HG03045 (cell line): ENCODE results near the gene PM20D2.
A peak's percentile ranks its signal among the peaks of the same experiment; 100 is the strongest.

Experiments used
- ATAC-seq: cut with Tn5 transposase; IDR thresholded peaks from one replicate; pipeline ENCODE4 v1.9.1; 2021; ENCODE audit warnings: mild to moderate bottlenecking, moderate library complexity; ENCODE audit not compliant: unreplicated experiment

PM20D2 gene

DNA sequence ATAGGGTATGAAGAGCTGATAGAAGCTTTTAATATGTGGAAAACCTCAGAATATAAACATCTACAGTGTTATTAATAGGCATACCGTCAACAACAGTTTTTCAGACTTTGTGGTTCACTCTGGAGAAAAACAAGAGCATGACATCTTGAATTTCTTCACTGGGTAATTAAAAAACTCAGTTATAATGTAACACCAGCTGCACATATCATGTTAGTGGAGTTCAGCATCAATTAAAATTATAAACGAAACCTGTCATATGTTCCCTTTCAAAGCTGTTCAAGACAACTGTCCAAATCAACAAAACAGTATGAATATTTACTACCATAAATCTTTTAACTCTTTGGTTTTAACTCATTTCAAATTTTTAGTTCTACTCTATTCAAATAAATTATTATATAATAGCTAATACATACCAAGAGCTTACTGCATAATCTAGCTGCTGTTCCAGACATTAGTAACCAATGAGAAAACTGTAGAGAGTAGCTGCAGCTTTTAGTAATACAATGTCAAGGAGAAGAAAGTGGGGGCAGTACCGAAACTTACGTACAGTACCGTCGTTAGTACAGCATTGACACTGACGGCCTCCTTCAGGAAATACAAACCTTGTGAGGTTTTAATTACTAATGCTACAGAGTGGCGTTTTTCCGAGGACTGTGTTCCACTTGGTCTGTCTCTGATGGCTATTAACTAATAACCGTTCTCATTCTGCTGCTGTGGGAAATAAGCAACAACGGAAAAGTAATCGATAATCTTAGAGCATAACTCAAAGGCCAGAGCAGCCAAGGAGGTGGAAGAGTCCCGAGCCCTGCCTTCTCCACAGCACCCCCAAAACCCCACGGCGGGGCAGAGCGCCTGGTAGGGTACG lies 532 bp upstream of the PM20D2 start:
- ATAC-seq, result peak; percentile 57

DNA sequence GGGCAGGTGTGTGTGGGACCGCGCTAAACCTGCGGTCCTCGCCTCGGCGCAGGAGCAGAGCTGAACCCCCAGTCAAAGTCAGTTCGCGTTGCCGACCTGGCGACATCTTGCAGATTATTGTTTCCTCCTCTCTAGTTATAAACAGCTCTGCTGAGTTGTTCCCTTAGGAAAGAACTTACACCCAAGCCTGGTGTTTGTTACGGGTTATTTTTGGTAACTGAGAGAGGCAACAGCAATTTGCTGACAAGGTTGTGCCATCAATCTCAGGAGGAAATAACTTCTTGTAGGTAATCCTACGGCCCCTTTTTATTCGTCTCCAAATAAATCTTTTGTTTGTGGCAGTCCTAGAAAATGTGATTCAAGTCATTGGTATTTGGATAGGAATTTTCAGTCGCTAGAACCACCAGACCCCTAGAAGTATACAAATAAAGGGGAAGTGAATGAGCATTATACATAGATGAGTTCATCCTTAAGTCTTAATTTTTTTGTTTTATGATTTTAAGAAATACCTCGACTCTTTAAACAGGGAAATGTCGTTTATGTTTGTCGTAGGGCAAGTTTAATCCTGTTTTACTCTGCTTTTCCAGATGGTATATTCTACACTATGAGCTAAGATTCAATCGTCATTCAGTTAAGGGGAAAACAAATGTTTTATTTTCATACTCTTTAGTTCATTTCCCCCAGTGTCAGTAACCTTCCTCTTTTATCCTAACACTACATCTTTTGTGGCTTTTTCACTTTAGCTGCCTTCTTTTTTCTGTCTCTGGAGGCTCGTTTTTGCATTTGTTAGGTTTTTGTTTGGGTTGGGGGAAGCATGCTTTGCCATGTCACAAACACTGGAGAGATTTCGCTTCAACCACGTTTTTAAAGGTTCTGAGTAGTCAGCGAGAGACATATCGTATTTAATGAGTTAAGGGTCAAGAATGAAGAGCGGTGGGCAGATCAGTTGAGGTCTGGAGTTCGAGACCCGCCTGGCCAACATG lies 1.2 kb downstream of the PM20D2 start:
- ATAC-seq, result no peak

DNA sequence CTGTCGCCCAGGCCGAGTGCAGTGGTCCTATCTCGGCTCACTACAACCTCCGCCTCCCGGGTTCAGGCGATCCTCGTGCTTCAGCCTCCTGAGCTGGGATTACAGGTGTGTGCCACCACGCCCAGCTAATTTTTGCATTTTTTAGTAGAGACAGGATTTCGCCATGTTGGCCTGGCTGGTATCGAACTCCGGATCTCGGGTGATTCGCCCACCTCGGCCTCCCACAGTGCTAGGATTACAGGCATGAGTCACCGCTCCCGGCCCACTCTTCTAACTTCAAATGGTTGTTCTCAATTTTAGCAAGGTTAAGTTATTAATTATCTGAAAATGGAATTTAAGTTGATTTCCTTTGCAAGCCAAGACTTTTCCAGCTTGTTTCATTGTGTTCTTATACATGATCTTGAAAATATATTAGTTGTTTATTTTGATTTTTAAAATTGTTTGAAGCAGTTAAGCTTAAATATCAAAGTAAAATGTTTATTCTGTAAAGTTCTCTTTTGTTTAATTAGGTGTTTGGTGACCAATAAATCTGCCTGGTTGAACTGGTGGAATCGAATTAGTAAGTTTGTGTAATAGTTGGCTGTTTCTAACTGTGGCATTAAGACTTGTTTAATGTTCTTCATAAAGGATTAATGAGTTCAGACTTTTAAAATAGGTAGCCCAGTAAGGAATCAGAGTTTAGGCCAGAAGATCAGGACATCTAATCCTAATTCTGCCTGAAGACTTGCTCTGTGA lies 2.3 kb downstream of the PM20D2 start:
- ATAC-seq, result no peak

DNA sequence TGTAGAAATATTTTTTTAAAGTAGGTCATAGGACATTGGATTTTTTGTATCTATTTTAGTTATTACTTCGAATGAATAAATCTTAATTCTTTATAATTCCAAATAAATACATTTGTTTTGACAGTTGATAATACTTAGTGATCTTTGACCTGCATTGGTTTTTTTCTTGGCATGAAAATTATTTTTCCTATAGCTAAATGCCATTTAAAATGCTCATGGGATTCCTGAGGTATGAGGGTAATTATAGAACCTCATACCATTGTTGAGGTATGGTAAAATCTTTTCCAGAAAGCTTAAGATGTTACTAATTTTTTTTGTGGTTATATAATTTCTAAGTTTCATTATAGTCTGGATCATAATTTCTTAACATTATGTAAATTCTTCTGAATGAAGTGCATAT lies 8.3 kb downstream of the PM20D2 start:
- ATAC-seq, result no peak

DNA sequence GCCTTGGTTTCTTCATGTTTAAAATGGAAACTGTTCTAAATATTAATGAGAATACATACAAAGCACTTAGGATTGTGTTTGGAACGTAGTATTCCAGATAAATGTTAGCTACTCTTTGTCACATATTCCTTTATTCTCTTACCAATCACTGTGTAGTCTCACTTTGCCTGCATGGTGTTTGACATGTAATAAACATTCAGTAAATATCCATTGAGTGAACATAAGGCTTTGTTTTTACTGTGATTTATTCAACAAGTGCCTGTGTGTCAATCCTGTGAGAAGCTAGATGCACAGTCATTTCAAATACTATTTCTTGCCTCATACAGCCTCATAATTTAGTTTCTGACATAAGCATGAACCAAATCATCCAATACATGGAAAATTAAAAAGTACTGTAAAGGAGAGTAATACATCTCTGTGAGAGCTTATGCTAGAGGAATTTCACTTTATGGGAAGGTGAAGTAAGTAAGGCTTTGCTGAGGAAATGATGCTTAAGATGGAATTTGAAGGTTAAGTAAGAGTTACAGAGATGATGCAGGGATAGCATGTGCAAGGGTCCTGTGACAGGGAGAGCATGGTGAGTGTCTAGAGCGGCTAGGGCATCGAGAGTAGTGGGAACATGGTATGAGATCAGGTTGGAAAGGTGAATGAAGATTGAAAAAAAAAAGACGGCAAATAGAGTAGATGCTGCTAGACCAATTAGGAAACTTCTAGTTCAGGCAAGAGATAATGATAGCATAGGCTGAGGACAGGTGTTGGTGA lies 14.7 kb downstream of the PM20D2 start:
- ATAC-seq, result no peak

DNA sequence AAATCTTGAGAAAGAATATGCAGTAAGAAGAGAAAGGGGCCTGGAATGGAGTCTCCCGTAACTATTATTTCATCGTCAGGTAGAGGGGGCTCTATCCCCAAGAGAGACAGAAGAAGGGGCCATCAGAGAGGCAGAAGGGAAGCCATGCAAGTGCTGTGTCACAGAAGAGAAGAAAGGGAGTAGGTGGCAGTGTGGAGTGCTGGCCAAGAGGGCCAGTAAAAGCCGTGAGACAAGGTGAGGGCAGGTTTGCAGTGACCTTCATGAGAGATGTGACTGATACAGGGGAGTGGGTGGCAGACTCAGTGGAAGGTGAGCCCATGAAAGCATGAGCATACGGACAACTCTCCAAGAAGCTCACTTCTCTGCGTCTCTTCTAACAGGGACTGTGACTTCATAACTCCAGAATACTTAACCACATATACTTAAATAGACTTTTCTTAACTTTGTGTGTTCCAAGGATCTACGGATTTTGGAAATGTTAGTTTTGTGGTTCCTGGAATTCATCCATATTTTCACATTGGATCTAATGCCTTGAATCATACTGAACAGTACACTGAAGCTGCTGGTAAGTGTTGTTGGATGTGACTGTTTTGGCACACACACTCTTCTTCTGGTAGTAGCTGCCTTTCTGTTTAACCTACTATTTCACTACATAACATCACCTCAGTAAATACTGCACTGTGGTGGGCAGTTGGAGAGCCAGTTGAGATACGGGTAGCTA lies 15.6 kb downstream of the PM20D2 start:
- ATAC-seq, result no peak

DNA sequence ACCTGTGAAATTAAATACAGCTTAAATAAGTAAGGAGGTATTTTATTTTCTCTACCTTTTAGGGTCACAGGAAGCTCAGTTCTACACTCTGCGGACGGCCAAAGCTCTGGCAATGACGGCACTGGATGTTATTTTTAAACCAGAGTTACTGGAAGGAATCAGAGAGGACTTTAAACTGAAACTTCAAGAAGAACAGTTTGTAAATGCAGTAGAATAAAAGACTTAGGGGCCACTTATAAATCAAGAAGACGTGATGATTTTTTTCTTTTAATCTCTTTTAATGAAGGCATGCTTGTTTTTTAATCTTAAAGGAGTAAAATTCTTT lies 16.2 kb downstream of the PM20D2 start:
- no peak for ATAC-seq

DNA sequence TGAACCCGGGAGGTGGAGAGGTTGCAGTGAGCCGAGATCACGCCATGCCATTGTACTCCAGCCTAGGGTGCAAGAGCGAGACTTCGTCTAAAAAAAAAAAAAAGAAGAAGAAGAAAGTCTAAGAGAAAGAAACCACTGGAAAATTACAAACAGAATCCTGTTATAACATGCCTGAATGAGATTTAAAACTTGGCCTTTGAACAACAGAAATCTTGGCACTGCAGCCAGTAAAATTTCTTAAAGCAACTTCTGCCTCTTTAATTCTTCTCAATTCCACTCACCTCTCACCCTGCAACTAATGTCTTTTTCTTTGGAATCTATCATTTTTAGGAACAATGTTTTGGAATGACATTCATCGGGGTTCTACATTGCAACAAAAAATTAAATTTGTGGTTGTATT lies 26.3 kb downstream of the PM20D2 start:
- ATAC-seq, result no peak

DNA sequence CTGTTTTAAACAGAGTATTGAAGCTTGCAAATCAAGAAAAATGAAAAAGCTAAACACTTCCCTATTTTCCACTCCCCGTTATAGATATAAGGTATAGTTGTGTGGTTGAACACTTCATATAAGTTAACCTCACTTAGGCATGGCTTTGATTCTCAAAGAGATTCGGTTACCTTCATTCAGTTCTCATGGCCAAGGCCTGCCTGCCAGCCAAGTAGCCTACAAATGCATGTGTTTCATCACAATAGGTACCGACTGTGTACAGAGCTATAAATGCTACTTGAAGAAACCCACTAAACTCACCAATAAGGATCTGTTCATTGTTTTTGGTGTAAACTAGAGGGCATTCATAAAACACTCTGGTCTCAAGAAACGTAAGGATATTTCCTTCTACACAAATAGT lies 27.8 kb downstream of the PM20D2 start:
- no peak for ATAC-seq

DNA sequence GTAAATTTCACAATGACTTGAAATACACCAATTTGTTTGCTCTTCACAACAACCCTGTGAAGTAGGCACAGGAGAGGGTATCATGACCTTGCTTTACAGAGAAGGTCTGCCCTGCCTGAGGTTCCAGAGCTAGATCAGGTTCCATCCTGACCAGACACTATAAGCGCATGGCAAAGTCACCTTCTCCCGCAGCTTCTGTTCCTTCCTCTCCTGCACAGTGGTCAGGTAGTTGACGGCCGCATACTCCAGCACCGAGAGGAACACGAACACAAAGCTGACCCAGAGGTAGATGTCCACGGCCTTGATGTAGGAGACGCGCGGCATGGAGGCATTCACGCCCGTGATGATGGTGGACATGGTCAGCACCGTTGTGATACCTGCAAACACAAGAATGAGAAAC lies 34.3 kb downstream of the PM20D2 start:
- ATAC-seq, result no peak

DNA sequence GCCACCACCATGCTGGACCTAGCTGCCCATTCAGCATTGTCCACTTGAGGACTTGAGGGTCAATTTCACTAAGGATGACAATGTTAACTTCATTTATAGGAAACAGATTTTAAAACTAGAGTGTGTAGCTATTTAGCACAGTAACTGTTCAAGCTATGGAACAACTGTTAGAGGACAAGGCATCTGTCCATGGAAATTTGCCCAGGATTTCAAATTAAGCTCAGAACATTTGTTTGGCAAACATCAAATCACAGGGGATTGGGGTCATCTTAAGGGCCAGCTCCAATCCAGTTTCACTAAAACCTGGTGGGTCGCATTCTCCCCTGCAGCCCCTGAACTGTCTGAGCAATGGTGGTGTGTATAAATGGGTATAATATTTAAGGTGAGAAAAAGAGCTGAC lies 35.1 kb downstream of the PM20D2 start:
- no peak for ATAC-seq

DNA sequence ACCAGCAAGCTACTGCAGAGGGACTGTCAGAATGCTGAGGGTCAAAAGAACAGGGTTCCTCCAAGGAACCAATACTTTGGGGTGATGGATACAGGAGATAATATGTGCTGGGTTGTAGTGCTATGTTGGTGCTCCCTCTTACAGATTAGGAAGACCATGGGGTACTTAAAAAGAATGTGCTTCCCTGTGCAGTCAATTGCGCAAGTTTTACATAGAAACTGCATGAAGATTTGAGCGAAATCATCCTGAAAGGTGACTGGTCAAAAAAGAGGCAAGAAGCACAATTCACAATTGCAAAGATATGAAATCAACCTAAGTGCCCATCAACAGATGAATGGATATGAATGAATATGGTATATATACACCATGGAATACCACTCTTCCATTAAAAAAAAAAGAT lies 37.4 kb downstream of the PM20D2 start:
- ATAC-seq, result no peak

DNA sequence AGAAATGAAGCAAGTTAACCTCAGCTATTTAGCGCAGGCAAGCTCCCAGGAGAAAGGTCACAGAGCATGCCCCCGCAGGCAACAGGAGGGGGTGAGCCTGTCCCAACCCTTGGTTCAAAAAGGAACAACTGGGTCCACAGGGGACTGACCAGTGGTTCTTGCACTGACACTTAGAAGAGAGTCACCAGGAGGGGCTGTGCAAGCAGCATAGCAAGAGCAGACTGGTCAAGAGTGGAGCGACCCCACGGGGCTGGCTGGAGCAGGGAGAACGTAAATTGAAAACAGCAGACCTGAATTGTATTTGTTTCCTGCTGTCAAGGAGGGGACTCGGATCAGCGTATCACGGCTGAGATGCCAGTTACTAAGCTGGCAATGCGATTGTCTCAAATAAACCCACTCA lies 38.5 kb downstream of the PM20D2 start:
- no peak for ATAC-seq

DNA sequence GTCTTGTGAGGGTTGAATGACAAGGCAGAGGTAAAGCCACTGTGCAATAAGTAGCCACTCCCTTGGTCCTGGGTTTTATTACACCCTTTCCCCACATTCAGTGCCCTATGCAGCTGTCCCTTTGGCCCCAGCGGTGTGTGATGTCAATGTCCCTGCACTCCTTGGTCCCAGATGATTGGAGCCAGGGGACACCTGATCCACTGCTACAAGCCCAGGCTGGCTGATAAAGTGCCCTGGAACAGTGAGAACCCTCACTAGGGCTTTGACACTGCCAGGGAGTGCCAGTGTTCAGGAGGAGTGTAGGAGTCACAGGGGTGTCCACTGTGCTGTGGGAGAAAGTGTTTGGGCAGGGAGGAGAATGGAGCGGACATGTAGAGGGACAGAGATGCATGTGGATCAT lies 40.9 kb downstream of the PM20D2 start:
- no peak for ATAC-seq

DNA sequence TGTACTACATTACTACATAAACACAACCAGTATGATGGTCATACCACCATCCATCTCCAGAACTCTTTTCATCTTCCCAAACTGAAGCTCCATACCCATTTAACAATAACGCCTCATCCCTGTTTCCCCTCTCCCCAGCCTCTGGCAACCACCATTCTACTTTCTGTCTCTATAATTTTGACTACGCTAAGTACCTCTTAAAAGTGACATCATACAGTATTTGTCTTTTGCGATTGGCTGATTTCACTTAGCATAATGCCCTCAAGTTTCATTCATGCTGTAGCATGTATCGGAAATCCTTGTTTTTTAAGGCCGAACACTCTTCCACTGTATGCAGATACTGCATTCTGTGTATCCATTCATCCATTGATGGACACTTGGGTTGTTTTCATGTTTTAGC lies 41.6 kb downstream of the PM20D2 start:
- ATAC-seq, result no peak

DNA sequence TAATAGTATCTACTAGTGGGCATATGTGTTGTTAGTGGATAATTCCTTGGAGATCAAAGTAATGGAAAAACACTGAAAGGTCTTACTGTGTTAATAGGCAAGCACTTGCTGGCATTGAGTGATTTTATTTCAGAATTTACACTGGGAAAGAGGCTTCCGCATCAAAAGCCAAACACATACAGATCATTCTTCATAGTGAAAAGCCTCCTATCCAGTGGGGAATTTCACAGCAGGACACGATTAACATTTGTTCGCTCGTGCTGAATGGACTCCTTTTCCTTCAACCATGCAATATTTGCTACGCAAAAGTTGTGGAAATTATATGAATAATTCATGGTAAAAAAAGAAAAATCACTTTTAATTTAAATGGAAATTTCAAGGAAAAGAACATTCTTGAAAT lies 44.9 kb downstream of the PM20D2 start:
- no peak for ATAC-seq

DNA sequence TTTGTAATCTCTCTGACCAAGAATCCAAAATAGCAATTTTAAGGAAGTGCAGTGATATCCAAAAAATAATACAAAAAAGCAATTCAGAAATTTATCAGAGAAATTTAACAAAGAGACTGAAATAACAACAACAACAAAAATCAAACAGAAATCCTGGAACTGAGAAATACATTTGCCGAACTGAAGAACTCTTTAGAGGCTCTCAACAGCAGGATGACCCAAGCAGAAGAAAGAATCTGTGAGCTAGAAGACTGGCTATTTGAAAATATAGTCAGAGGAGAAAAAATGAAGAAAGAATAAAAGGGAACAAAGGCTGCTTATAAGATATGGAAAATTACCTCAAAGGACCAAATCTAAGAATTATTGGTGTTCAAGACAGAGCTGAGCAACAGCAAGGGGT lies 48.7 kb downstream of the PM20D2 start:
- ATAC-seq, result no peak

DNA sequence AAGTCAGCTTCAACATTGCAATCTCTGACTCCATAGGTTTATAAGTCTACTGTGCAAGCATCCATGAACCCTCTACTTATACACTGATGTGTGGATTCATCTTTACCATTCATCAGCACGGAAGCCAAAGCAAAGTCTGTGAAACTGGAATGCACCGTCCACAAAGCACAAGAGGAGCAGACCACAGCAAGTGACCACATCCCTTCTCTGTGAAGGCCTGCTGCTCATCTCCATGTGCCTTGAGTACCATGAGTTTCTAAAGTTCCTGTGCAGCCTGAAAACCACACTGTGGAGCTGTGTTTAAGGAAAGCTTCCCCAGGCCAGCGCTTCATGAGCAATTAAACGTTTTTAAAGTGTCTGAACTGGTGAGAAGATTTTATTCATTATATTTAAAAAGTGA lies 51.3 kb downstream of the PM20D2 start:
- ATAC-seq, result no peak

DNA sequence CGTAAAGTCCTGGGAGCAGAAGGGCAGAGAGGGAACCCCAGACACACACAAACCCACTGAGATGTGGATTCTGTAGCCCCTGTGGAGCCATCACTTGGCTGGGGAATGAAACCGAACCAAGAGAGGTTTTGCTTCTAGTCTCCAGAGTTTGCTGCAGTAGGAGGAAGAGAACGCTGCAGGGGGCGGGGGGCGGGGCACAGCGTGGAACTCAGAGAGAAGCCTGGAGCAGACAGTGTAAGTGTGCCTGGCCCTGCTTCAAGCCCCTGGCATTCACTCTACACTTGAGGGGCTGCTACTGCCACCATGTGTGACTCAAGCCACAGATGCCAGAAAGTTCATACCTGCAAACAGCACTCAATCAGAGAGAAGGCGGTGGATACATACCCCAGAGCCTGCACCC lies 52.4 kb downstream of the PM20D2 start:
- ATAC-seq, result no peak

DNA sequence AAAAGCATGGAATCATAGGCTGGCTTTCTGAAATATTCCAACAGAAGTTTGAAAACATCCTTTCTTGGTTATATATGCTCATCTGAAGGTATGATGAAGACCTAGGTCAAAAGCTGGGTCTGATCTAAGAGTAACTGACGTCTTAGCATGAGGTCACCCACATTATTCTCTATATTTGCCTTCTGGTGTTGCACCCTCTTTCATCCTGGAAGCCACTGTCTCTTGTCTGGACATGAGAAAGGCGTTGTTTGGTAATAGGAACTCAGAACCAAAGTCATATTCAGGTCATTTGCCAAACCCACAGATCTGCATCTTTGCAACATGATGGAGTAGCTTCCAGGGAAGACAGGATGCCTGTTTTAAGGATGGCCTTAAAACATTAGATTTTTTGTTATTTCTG lies 53.7 kb downstream of the PM20D2 start:
- no peak for ATAC-seq
